Keratinocyte (primary cell): Measurements from ENCODE around the gene CBLB.

ENCODE experiments used
- CTCF ChIP-seq, 3 experiments: IDR thresholded peaks in 1 of 3; conservative IDR thresholded peaks in 1 of 3; optimal IDR thresholded peaks in 1 of 3; 2 replicates in 2 of 3; 3 replicates in 1 of 3; pipeline versions ENCODE3 to v1.5.1; 2011; ENCODE audit warnings: low read length in 3 of 3, mild to moderate bottlenecking in 3 of 3, moderate library complexity in 2 of 3, control low read depth in 1 of 3, inconsistent platforms in 1 of 3; ENCODE audit not compliant: insufficient read depth in 2 of 3; ENCODE audit errors: extremely low read depth in 1 of 3
- EZH2 ChIP-seq: IDR thresholded peaks from one replicate; pipeline ENCODE4 v1.6.1; 2012; ENCODE audit warnings: inconsistent platforms, mild to moderate bottlenecking, low read length, moderate library complexity

- TF ChIP-seq CTCF (optimal IDR thresholded peaks at IDR 0.05 in 1 of 3, IDR thresholded peaks at IDR 0.05 in 1 of 3, conservative IDR thresholded peaks at IDR 0.05 in 1 of 3; ENCODE audit: extremely low read depth in 1 of 3, insufficient read depth in 2 of 3, low read length in 3 of 3) (no peak), EZH2 (no peak)
Observed at GRCh38 chr3:105842943-105843342, 25.9 kb downstream of the CBLB start.
